DOHH2 (cell line): Measurements from ENCODE around the gene FXR2.
A peak's percentile ranks its signal among the peaks of the same experiment; 100 is the strongest.

ENCODE experiments used
- H3F3A ChIP-seq: fragments of 200-600 bp; sonication (generic), shearing (Covaris generic); 2 replicates; pipeline ENCODE4 v1.6.0; 2016; ENCODE audit warnings: antibody characterized with exemption, mild to moderate bottlenecking; ENCODE audit not compliant: control insufficient read depth, insufficient read depth
- H3K27ac ChIP-seq: fragments of 200-600 bp; sonication (generic); 2 replicates; pipeline ENCODE4 v1.5.1; 2014; ENCODE audit warnings: low read depth, mild to moderate bottlenecking, low read length, moderate library complexity
- H3K27me3 ChIP-seq: fragments of 200-600 bp; sonication (generic); 2 replicates; pipeline ENCODE4 v1.6.1; 2014; ENCODE audit warnings: mild to moderate bottlenecking, low read length, mixed read lengths; ENCODE audit not compliant: control insufficient read depth
- H3K36me3 ChIP-seq: fragments of 200-600 bp; sonication (generic); 2 replicates; pipeline ENCODE4 v1.6.1; 2014; ENCODE audit warnings: mild to moderate bottlenecking, low read length, moderate library complexity, mixed read lengths; ENCODE audit not compliant: control insufficient read depth
- H3K4me1 ChIP-seq: fragments of 200-600 bp; sonication (generic); 2 replicates; pipeline ENCODE4 v1.6.1; 2014; ENCODE audit warnings: mild to moderate bottlenecking, low read length, mixed read lengths; ENCODE audit not compliant: control insufficient read depth
- H3K4me2 ChIP-seq: fragments of 200-600 bp; sonication (generic); 2 replicates; pipeline ENCODE4 v1.6.0; 2014; ENCODE audit warnings: mild to moderate bottlenecking, low read length, moderate library complexity
- H3K4me3 ChIP-seq: fragments of 200-600 bp; sonication (generic); 2 replicates; pipeline ENCODE4 v1.5.1; 2014; ENCODE audit warnings: mild to moderate bottlenecking, low read length, mixed read lengths
- H3K79me2 ChIP-seq: fragments of 200-600 bp; sonication (generic); 2 replicates; pipeline ENCODE4 v1.6.1; 2014; ENCODE audit warnings: mild to moderate bottlenecking, low read length, mixed read lengths; ENCODE audit not compliant: control insufficient read depth
- H3K9me2 ChIP-seq: fragments of 200-600 bp; sonication (generic); replicated peaks from 2 replicates; pipeline ENCODE4 v1.6.1; 2014; ENCODE audit warnings: mild to moderate bottlenecking, low read length, mixed read lengths; ENCODE audit not compliant: control insufficient read depth
- H3K9me3 ChIP-seq: fragments of 200-600 bp; sonication (generic); 2 replicates; pipeline ENCODE4 v1.6.1; 2014; ENCODE audit warnings: antibody characterized with exemption, low read length, mixed read lengths; ENCODE audit not compliant: control insufficient read depth, insufficient read depth
- H4K20me1 ChIP-seq: fragments of 200-600 bp; sonication (generic); 2 replicates; pipeline ENCODE4 v1.6.0; 2014; ENCODE audit warnings: low read depth, mild to moderate bottlenecking, antibody characterized with exemption, low read length, moderate library complexity; ENCODE audit not compliant: control insufficient read depth, insufficient read depth
- EZH2phosphoT487 ChIP-seq: fragments of 200-600 bp; sonication (generic); IDR thresholded peaks from 2 replicates; pipeline ENCODE4 v1.6.1; 2017; ENCODE audit warnings: borderline replicate concordance, mild to moderate bottlenecking, antibody characterized with exemption, low read length, moderate library complexity, mixed read lengths
- TF ChIP-seq, protein P1 (sequence below): fragments of 200-600 bp; sonication (generic); IDR thresholded peaks from one replicate; pipeline ENCODE4 v1.5.1; 2014; ENCODE audit warnings: antibody characterized with exemption, mild to moderate bottlenecking, low read depth, low read length; ENCODE audit not compliant: poor library complexity, severe bottlenecking

FXR2 gene

DNA sequence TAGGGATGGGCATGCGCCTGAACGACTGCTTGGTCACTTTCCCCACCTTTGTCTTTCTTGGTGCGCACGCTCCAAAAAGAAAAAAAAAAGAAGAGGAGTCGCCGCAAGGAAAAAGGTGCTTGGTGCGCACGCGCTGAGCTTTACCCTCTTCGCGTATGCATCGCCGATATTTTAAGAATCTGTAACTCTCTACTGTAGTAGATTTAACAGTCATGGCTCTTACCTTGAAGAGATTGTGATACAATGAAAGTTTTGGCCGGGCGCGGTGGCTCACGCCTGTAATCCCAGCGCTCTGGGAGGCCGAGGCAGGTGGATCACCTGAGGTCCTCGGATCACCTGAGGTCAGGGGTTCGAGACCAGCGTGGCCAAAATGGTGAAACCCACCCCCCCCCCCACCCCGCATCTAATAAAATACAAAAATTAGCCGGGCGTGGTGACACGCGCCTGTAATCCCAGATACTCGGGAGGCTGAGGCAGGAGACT, 609 bp upstream of the FXR2 start:
- H3K9me3 ChIP-seq: no peaks in the 10 kb centered on the region
- H3K4me2 ChIP-seq: peak overlapping the region; percentile 63
- H3K36me3 ChIP-seq: peaks cover 30% of the 10 kb centered on the region
- no peaks in the 10 kb centered on the region for H3K9me2 ChIP-seq
- peaks cover 6% of the 10 kb centered on the region for H3K27me3 ChIP-seq
- peaks cover 25% of the 10 kb centered on the region for H3K4me1 ChIP-seq
- peak overlapping the region; percentile 70 for H3K4me3 ChIP-seq
- peak overlapping the region; percentile 27 for H3K27ac ChIP-seq
- peaks cover 41% of the 10 kb centered on the region for H3K79me2 ChIP-seq
- H3F3A ChIP-seq: no peaks in the 10 kb centered on the region
- peaks cover 6% of the 10 kb centered on the region; the same call in 1 of the 2 replicates for H4K20me1 ChIP-seq
- no peak for TF ChIP-seq EZH2phosphoT487
- TF ChIP-seq, protein P1, sequence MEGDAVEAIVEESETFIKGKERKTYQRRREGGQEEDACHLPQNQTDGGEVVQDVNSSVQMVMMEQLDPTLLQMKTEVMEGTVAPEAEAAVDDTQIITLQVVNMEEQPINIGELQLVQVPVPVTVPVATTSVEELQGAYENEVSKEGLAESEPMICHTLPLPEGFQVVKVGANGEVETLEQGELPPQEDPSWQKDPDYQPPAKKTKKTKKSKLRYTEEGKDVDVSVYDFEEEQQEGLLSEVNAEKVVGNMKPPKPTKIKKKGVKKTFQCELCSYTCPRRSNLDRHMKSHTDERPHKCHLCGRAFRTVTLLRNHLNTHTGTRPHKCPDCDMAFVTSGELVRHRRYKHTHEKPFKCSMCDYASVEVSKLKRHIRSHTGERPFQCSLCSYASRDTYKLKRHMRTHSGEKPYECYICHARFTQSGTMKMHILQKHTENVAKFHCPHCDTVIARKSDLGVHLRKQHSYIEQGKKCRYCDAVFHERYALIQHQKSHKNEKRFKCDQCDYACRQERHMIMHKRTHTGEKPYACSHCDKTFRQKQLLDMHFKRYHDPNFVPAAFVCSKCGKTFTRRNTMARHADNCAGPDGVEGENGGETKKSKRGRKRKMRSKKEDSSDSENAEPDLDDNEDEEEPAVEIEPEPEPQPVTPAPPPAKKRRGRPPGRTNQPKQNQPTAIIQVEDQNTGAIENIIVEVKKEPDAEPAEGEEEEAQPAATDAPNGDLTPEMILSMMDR: no peak

DNA sequence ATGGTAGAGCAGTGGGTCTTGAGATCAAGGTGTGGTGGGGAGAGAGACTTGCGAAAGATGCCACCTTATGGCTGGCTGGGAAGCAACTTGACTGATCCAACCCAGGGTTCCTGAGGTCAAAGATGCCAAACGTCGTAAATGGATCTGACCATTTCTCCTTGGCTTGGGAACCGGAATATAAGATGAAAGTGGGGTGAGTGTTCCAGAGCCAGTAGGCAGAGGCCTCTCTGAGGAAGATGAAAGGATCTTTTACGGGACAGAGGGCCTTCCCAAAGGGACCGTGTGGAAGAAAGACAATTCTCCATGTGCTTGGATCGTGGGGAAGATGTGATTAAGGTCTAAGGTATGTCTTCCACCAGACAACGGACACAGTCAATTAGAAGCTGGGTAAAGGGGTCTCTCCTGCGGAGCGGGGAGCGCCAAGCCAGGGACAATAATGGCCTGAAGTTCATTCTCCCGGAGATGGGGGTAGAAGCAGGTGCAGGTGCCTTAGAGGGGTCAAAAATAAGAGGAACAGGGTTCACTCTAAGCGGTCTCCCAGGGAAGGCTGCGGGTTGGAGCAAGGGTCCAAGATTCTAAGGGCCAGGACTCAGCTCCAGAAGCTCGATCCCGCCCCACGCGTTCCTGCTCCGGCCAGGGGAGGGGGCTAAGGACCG, 800 bp downstream of the FXR2 start:
- TF ChIP-seq EZH2phosphoT487: no peak
- Histone ChIP-seq H3K27ac (peak overlapping the region; percentile 53), H3F3A (no peaks in the 10 kb centered on the region), H3K9me2 (no peaks in the 10 kb centered on the region), H4K20me1 (peaks cover 6% of the 10 kb centered on the region; the same call in 1 of the 2 replicates), H3K9me3 (no peaks in the 10 kb centered on the region), H3K4me1 (peaks cover 25% of the 10 kb centered on the region), H3K4me3 (peak overlapping the region; percentile 96), H3K27me3 (peaks cover 6% of the 10 kb centered on the region), H3K79me2 (peaks cover 52% of the 10 kb centered on the region), H3K4me2 (peak overlapping the region; percentile 91), H3K36me3 (peaks cover 38% of the 10 kb centered on the region)

DNA sequence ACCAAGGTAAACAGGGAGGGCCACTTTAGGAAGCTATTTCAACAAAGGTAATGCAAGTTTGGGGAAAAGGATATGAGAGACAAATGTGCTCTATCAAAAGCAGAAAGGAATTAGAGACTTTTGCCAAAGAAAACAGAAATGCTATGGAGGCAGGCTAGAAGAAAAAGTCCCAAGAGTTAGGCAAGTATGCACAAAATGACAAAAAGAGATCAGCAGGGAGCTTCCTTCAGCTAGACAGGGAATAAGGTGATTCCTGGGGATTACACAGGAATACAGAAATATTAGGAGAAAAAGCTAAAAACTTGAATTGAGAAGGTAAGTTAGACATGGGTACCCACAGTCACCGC, 2.4 kb downstream of the FXR2 start:
- H3K36me3 ChIP-seq: peaks cover 38% of the 10 kb centered on the region
- peak overlapping the region; percentile 91 for H3K4me2 ChIP-seq
- H3K4me1 ChIP-seq: peaks cover 25% of the 10 kb centered on the region
- H3K4me3 ChIP-seq: peak overlapping the region; percentile 0; the same call in 1 of the 2 replicates
- H3K79me2 ChIP-seq: peaks cover 58% of the 10 kb centered on the region
- H3K9me2 ChIP-seq: no peaks in the 10 kb centered on the region
- no peaks in the 10 kb centered on the region for H3K27me3 ChIP-seq
- TF ChIP-seq EZH2phosphoT487: no peak
- TF ChIP-seq, protein P1: no peak
- peaks cover 6% of the 10 kb centered on the region; the same call in 1 of the 2 replicates for H4K20me1 ChIP-seq
- H3K9me3 ChIP-seq: no peaks in the 10 kb centered on the region
- H3K27ac ChIP-seq: no peak overlapping the region
- H3F3A ChIP-seq: no peaks in the 10 kb centered on the region

DNA sequence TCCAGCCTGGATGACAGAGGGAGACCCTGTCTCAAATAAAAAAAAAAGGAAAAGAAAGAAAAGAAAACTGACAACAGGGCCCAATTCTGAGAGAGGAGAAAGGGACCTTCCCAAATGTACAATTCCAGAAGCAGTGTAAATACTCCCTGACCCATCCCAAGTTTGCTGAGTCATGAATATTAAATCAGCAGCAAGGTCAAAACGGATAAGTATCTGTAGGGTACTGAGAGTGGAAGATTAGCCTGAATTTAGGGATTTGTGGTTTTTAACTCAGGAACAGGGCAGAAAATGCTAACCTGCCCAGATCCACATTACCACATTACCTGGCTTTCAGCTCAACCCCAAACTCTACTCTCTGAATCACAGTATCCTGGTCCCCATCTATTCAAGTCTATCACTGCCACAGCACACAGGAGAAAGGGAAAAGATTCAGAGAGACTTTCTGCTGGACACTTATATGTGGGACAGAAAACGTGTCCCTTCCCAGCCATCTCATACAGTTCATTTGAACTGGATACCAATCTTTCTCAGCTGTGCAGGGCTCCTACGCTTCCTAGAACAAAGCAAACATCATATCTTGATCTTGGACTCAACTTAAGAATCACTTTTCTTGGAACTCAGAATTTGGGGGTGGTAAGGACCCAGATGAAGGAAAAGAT, 2.9 kb downstream of the FXR2 start:
- TF ChIP-seq, protein P1: no peak
- no peak for TF ChIP-seq EZH2phosphoT487
- no peaks in the 10 kb centered on the region for H3K9me2 ChIP-seq
- H3K4me2 ChIP-seq: peak overlapping the region; percentile 91
- H3K36me3 ChIP-seq: peaks cover 38% of the 10 kb centered on the region
- H3K9me3 ChIP-seq: no peaks in the 10 kb centered on the region
- no peaks in the 10 kb centered on the region for H3K27me3 ChIP-seq
- H4K20me1 ChIP-seq: peaks cover 6% of the 10 kb centered on the region; the same call in 1 of the 2 replicates
- H3F3A ChIP-seq: no peaks in the 10 kb centered on the region
- peaks cover 25% of the 10 kb centered on the region for H3K4me1 ChIP-seq
- H3K27ac ChIP-seq: no peak overlapping the region
- peaks cover 58% of the 10 kb centered on the region for H3K79me2 ChIP-seq
- H3K4me3 ChIP-seq: peak overlapping the region; percentile 0; the same call in 1 of the 2 replicates
